Measurements from ENCODE around the gene ITGB8.

- no peak for TF ChIP-seq PPARA (CRISPR knock-in tag; IDR thresholded peaks at IDR 0.05; ENCODE audit: borderline replicate concordance)
- no peak for TF ChIP-seq PATZ1 (CRISPR knock-in tag; IDR thresholded peaks at IDR 0.05; ENCODE audit: borderline replicate concordance)
- TF ChIP-seq ARNTL (CRISPR knock-in tag; IDR thresholded peaks at IDR 0.05; ENCODE audit: borderline replicate concordance, low read depth): no peak
- TF ChIP-seq RARB (CRISPR knock-in tag; IDR thresholded peaks at IDR 0.05): no peak
- no peak for TF ChIP-seq GLIS3 (CRISPR knock-in tag; IDR thresholded peaks at IDR 0.05)
- TF ChIP-seq ESRRG (CRISPR knock-in tag; IDR thresholded peaks at IDR 0.05): no peak
These were observed 22.8 kb upstream of the ITGB8 start for GRCh38 chr7:20307901-20308300.
